Endodermal cell (in vitro differentiated cells): ENCODE data around the gene COL4A1. TPM values are rescaled to one million over a fixed set of nuclear protein-coding genes. Genes with fewer than 3 reads are reported as not detected.

Experiments
- DNase-seq: peaks from one replicate; pipeline ENCODE4 v3.0.0-alpha.2; 2017
- H3K27ac ChIP-seq: 2 replicates; pipeline ENCODE4 v1.5.1; 2013; ENCODE audit warnings: mild to moderate bottlenecking, low read depth, low read length, moderate library complexity
- H3K27me3 ChIP-seq: 2 replicates; pipeline ENCODE4 v1.6.1; 2013; ENCODE audit warnings: mild to moderate bottlenecking, low read length, moderate library complexity; ENCODE audit not compliant: insufficient read depth, control insufficient read depth, poor library complexity, severe bottlenecking
- H3K36me3 ChIP-seq: 2 replicates; pipeline ENCODE4 v1.7.0; 2013; ENCODE audit warnings: mild to moderate bottlenecking, low read length, moderate library complexity; ENCODE audit not compliant: control insufficient read depth, insufficient read depth
- H3K4me1 ChIP-seq: one replicate; pipeline ENCODE4 v1.7.0; 2013; ENCODE audit warnings: low read length; ENCODE audit not compliant: control insufficient read depth, insufficient read depth
- H3K4me3 ChIP-seq: 2 replicates; pipeline ENCODE4 v1.5.1; 2013; ENCODE audit warnings: mild to moderate bottlenecking, low read length, moderate library complexity
- H3K9ac ChIP-seq: 2 replicates; pipeline ENCODE4 v1.6.1; 2013; ENCODE audit warnings: mild to moderate bottlenecking, low read length, moderate library complexity; ENCODE audit not compliant: poor library complexity, severe bottlenecking; ENCODE audit errors: extremely low read depth
- H3K9me3 ChIP-seq: 2 replicates; pipeline ENCODE4 v1.6.1; 2013; ENCODE audit warnings: mild to moderate bottlenecking, low read length, moderate library complexity; ENCODE audit not compliant: control insufficient read depth
- H3K27ac Mint-ChIP-seq: 2 replicates; pipeline ENCODE4 v1.8.0; 2020; ENCODE audit warnings: mixed read lengths
- H3K27me3 Mint-ChIP-seq: 2 replicates; pipeline ENCODE4 v1.8.0; 2021; ENCODE audit warnings: mild to moderate bottlenecking, mixed read lengths; ENCODE audit not compliant: insufficient read depth
- H3K36me3 Mint-ChIP-seq: 2 replicates; pipeline ENCODE4 v1.8.0; 2020; ENCODE audit warnings: low read depth, mixed read lengths
- H3K4me1 Mint-ChIP-seq: 2 replicates; pipeline ENCODE4 v1.8.0; 2020; ENCODE audit warnings: mixed read lengths
- H3K4me3 Mint-ChIP-seq: 2 replicates; pipeline ENCODE4 v1.8.0; 2020; ENCODE audit warnings: mild to moderate bottlenecking, moderate library complexity, mixed read lengths
- H3K9me3 Mint-ChIP-seq: 2 replicates; pipeline ENCODE4 v1.8.0; 2020; ENCODE audit warnings: mild to moderate bottlenecking, mixed read lengths
- WGBS, 2 experiments: methylation state at CpG; one replicate each; pipeline versions ENCODE4 v1.1.5 to v1.1.7; 2013; ENCODE audit warnings: missing lambda C conversion rate in 2 of 2, mixed read lengths in 1 of 2; ENCODE audit not compliant: insufficient coverage in 1 of 2, insufficient read length in 1 of 2; 5-methylcytosine and 5-hydroxymethylcytosine counted together
- total RNA-seq, 2 donors: library from RNA; stranded (reverse); fragmentation: NEBNext Ultra II Directional in 1 of 2; extraction: Animal tissue kit (Norgen Biotek cat#: 25700) in 1 of 2; gene quantifications; 2 replicates in 1 of 2; 3 replicates in 1 of 2; pipeline ENCODE4 v1.2.1, GENCODE V29; 2021
- TF ChIP-seq, protein P1 (sequence below): fragments of 200-600 bp; sonication (generic); conservative IDR thresholded peaks from 2 replicates; pipeline ENCODE4 v1.5.0; 2021; ENCODE audit warnings: antibody characterized with exemption, mild to moderate bottlenecking

The COL4A1 gene
- total RNA-seq, 2 donors from 2014 or later = 702 to 764 TPM

- Histone ChIP-seq H3K27me3 (no peaks in the 10 kb centered on the region), H3K36me3 (no peaks in the 10 kb centered on the region), H3K9ac (no peak overlapping the region), H3K9me3 (no peaks in the 10 kb centered on the region), H3K27ac (no peak overlapping the region), H3K4me1 (peaks cover 9% of the 10 kb centered on the region), H3K4me3 (no peak overlapping the region)
- no peak overlapping the region for H3K27ac Mint-ChIP-seq
- TF ChIP-seq, protein P1, sequence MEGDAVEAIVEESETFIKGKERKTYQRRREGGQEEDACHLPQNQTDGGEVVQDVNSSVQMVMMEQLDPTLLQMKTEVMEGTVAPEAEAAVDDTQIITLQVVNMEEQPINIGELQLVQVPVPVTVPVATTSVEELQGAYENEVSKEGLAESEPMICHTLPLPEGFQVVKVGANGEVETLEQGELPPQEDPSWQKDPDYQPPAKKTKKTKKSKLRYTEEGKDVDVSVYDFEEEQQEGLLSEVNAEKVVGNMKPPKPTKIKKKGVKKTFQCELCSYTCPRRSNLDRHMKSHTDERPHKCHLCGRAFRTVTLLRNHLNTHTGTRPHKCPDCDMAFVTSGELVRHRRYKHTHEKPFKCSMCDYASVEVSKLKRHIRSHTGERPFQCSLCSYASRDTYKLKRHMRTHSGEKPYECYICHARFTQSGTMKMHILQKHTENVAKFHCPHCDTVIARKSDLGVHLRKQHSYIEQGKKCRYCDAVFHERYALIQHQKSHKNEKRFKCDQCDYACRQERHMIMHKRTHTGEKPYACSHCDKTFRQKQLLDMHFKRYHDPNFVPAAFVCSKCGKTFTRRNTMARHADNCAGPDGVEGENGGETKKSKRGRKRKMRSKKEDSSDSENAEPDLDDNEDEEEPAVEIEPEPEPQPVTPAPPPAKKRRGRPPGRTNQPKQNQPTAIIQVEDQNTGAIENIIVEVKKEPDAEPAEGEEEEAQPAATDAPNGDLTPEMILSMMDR = peak; percentile 83
- H3K4me3 Mint-ChIP-seq = no peak overlapping the region
- WGBS, 2 experiments = 66 to 80% methylated on average over 6 of the region's 6 CpGs
- H3K9me3 Mint-ChIP-seq = no peaks in the 10 kb centered on the region
- DNase-seq = peak; percentile 93
- H3K27me3 Mint-ChIP-seq = no peaks in the 10 kb centered on the region
- H3K36me3 Mint-ChIP-seq = no peaks in the 10 kb centered on the region
- peaks cover 10% of the 10 kb centered on the region for H3K4me1 Mint-ChIP-seq
These were observed 198.4 kb downstream of the COL4A1 start for GRCh38 chr13:110108348-110109139.

DNA sequence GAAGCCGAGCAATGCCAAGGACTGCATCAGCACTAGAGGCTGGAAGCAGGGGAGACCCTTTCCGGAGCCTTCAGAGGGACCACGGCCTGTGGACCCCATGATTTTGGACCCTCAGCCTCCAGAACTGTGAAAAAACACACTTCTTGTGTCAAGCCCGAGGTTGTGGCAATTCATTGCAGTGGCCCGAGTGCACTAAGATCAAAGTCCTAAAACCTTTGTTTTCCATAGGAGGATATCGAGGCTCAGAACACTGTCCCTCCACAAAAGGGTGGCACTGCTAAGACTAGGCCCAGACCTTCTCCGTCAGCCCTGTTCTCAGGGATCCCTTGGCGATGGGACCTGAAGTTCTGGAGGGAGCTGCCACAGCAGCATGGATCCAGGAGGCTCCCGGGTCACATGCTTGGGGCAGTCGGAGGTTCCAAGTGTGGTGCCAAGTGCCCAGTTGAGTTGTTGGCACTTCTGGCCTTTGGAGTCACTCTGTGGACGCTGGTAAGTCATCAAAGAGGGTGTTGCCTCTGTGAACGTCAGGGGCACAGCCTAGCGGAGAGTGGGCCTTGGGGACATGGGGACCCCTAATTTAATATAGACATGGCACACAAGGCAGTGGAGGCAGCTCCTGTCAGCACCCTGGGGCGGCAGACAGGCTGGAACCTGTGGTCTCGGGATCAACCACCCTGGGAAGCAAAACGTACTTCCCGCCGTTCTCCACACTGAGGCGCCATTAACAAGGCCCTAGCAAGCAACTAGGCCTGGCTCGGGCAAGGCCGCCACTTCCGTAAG, 199.2 kb downstream of the COL4A1 start:
- Histone ChIP-seq H3K4me3 (no peak overlapping the region), H3K9ac (no peak overlapping the region), H3K27me3 (no peaks in the 10 kb centered on the region), H3K36me3 (no peaks in the 10 kb centered on the region), H3K27ac (no peak overlapping the region), H3K4me1 (peaks cover 9% of the 10 kb centered on the region), H3K9me3 (no peaks in the 10 kb centered on the region)
- Mint-ChIP-seq H3K4me1 (peaks cover 10% of the 10 kb centered on the region), H3K27ac (no peak overlapping the region), H3K9me3 (no peaks in the 10 kb centered on the region), H3K27me3 (no peaks in the 10 kb centered on the region), H3K4me3 (no peak overlapping the region), H3K36me3 (no peaks in the 10 kb centered on the region)
- DNase-seq = peak; percentile 85
- TF ChIP-seq, protein P1 = peak; percentile 71
- whole genome bisulfite sequencing, 2 experiments = 91 to 95% methylated on average over 19 to 22 of the region's 22 CpGs

- Mint-ChIP-seq H3K9me3 (peaks cover 6% of the 10 kb centered on the region), H3K36me3 (no peaks in the 10 kb centered on the region), H3K27ac (no peak overlapping the region), H3K4me1 (peaks cover 10% of the 10 kb centered on the region), H3K4me3 (no peak overlapping the region), H3K27me3 (no peaks in the 10 kb centered on the region)
- WGBS, 2 experiments = 78 to 79% methylated on average over 5 to 7 of the region's 7 CpGs
- H3K9ac ChIP-seq = no peak overlapping the region
- H3K4me1 ChIP-seq = peaks cover 9% of the 10 kb centered on the region
- peaks cover 6% of the 10 kb centered on the region for H3K9me3 ChIP-seq
- no peak overlapping the region for H3K4me3 ChIP-seq
- TF ChIP-seq, protein P1 = no peak
- no peak for DNase-seq
- H3K27me3 ChIP-seq = no peaks in the 10 kb centered on the region
- H3K27ac ChIP-seq = no peak overlapping the region
- no peaks in the 10 kb centered on the region for H3K36me3 ChIP-seq
These were observed 200.2 kb downstream of the COL4A1 start for GRCh38 chr13:110106726-110107125.
